ENCODE measurements around the gene LCN15.
"Not testable (repeated sequence)": the region's sequence is repeated elsewhere in the genome, so short reads cannot be mapped to it uniquely, and the experiment has no call there.

LCN15 gene

GRCh38 chr9:136773386-136774044 lies 9.2 kb upstream of the LCN15 start:
- DNase-seq = peak; percentile 18

DNA sequence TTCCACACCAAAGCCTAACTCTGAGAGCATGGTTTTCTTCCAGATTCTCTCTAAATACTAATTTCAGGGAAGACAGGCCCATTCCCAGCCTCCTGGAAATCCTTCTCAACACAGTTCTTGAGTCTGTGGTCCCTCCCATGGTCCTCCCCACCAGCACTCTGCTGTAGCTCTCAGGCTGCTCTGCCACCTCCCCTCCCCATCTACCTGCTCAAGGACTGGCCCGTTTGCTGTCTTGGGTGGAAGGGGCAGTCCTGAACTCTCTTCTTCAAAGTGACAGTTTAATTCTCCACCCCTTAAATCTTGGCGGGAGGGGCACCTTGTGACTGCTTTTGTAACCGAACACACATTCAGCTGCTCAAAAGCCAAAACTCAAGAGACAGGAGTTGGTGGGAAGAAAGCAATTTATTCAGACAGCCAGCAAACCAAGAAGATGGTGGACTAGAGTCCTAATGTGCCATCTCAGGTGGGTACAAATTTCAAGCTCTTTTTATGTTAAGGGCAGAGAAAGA lies 7.6 kb upstream of the LCN15 start:
- no peak for DNase-seq

DNA sequence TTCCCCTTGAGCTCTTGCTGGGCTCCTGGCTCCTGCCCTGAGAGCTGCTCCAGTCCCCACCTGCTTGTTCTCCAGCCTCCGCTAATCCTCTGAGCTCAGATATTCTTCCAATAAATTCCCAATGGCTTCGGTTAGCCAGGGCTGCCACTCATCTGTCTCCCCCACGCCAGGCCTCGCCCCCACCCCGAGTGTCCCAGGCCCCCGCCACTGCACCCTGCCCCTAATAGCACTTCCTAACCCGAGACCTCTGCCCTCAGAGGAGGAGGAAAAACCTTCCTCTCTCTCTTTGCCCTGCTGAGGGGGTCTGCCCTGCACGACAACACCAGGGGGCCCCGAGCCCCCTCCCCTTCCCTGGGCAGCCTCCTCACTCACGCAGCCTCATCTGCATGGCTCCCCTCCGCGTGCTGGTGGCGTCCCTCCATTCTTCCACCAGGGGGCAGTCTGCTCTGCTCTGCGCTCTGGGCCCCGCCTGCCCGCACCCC lies 5.4 kb upstream of the LCN15 start:
- no peak for DNase-seq

DNA sequence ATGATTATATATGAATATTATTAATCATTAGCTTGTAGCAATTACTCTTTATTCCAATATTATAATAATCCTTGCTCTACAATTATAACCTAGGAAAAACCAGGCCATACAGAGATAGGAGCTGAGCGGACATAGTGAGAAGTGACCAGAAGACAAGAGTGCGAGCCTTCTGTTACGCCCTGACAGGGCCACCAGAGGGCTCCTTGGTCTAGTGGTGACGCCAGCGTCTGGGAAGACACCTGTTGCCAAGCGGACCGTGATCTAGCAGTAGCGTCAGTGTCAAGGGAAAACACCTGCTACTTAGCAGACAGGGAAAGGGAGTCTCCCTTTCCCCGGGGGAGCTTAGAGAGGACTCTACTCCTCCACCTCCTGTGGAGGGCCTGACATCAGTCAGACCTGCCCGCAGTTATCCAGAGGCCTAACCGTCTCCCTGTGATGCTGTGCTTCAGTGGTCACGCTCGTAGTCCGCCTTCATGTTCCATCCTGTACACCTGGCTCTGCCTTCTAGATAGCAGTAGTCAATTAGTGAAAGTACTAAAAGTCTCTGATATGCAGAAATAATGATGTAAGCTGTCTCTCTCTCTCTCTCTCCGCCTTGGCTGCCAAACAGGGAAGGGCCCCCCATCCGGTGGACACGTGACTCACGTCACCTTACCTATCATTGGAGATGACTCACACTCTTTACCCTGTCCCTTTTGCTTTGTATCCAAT lies 2.2 kb upstream of the LCN15 start:
- not testable (repeated sequence) for DNase-seq

DNA sequence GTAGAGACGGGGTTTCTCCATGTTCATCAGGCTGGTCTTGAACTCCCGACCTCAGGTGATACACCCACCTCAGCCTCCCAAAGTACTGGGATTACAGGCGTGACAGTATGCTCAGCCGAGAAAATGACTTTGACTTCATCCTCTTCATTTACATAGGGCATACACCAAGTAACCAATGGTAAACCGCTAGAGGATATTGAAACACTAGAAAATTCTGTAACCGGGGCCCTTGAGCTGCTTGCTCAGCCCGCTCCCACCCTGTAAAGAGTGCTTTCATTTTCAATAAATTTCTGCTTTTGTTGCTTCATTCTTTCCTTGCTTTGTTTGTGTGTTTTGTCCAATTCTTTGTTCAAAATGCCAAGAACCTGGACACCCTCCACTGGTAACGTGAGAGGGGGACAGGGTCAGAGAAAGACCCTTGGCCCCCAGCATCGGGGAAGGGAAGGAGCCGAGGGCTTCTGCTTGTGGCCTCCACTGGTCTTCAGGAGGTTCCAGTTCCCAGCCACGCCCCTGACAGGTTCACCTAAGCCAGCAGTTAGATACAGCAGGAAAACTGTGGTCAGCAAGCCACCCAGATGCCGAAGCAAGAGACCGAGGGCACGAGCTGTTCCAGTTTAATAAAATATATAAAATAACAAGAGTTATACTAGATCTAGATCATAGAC lies 1.6 kb upstream of the LCN15 start:
- DNase-seq = not testable (repeated sequence)

- DNase-seq = no peak
These were observed 723 bp upstream of the LCN15 start for GRCh38 chr9:136765041-136765440.

DNA sequence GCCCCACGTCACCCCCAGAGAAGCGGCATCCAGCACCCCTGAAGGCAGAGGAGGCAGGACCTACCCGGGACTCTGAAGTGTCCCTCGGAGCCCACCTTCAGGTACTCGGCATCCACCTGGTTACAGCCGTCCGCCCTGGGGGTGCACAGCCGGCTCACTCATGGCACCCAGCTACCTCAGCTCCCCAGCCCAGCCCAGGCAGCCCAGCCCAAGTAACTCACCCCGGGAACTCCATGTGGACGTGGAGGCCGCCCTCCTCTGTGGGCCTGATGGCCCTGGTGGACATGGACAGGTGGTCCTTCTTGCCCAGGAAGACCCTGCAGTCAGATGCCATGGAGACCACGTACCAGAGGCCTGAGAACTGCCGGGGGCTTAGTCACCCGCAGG lies 676 bp downstream of the LCN15 start:
- DNase-seq = no peak

- no peak for DNase-seq
These were observed 1.2 kb downstream of the LCN15 start for GRCh38 chr9:136762915-136763648.

DNA sequence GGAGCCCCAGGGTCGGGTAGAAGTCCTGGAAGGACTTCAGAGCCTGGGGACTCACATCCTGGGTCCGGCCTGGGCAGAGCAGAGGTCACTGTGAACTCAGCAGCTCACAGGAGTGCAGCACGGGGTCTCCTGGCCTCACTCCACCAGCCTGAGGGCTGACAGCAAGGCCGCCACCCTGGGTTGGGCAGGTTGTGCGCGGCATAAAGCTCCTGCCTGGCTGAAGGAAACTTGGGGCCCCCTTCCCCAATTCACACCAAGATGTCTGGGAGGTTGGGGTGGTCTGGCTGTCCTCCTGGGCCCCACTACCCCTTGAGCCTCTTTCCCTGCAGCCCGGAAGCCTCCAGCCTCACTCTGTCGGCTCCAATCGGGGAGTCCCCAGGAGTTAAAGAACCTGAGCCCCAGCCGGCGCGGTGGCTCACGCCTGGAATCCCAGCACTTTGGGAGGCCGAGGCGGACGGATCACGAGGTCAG lies 2.1 kb downstream of the LCN15 start:
- no peak for DNase-seq

GRCh38 chr9:136761545-136761981 lies 2.8 kb downstream of the LCN15 start:
- DNase-seq = no peak

DNA sequence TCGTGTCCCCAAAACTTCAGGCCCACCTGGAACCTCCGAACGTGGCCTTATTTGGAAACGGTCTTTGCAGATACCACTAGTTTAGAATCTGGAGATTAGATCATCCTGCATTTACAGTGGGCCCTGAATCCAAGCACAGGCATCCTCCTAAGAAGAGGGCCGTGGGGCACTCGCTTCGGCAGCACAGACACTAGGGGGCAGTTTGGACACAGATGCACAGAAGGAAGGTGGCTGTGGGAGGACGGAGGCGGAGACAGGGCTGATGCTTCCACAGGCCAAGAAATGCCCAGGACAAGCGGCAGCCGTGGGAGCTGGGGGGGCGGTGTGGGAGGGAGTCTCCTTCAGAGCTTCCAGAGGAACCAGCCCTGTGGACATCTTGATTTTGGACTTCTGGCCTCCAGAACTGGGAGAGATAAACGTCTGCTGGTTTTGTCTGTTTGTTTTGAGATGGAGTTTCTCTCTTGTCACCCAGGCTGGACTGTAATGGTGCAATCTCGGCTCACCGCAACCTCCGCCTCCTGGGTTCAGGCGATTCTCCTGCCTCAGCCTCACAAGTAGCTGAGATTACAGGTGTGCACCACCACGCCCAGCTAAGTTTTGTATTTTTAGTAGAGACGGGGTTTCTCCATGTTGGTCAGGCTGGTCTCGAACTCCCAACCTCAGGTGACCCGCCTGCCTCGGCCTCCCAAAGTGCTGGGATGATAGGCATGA lies 3.3 kb downstream of the LCN15 start:
- not testable (repeated sequence) for DNase-seq

DNA sequence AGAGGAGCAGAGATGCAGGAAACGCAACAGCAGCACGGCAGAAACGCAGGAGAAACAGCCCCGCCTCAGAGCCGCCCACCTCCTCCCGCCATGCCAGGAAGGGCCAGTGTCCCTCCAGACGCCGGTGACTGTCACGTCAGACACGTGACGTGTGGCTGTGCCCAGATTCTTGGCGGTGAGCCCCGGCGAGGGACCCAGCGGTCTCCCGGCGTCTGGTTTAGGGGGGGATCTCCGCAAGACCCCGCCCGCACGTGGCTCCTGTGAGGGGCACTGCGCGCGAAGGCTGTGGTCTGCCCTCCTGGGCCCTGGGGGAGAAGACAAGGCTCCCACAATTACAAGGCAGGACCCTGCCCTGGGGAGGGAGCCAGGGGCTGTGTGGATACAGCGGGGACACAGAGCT lies 3.9 kb downstream of the LCN15 start:
- DNase-seq = no peak

DNA sequence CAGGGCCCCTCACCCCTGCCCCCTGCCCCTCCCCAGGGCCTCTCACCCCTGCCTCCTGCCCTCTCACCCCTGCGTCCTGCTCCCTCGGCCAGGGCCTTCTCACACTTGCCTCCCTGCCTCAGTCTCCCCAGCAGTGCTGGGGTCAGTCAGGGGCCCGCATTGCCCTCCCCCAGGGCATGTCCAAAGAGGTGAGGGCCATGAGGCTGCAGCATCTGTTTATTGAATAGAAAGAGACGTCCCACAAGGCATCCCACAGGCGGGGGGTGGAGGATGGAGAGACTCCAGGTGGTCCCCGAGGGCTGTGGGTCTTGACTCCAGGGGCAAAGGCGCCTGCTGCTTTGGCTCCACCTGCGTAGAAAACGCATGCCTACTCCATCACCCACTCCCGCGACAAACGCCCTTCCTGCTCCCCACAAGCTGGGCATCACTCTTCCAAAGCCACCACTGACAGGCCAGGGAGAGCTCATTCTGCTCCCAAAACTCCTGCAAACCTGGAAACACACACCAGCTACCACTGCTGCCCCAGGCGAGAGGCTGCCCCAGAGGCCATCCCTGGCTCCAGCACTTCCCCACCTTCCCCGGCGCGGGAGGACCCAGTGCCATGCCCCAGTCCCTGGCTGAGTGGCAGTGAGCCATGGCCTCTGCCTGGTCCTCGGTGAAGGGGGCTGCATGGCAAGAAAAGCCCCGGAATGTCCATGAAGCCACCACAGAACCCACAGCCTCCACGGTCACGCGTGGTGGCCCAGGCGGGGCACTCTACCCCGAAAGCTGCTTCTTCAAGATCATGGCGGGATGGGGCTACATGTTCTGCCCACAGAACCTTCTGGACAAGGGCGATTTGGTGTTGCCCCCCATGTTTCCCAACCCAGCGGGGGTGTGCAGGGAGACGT lies 4.6 kb downstream of the LCN15 start:
- DNase-seq = no peak

DNA sequence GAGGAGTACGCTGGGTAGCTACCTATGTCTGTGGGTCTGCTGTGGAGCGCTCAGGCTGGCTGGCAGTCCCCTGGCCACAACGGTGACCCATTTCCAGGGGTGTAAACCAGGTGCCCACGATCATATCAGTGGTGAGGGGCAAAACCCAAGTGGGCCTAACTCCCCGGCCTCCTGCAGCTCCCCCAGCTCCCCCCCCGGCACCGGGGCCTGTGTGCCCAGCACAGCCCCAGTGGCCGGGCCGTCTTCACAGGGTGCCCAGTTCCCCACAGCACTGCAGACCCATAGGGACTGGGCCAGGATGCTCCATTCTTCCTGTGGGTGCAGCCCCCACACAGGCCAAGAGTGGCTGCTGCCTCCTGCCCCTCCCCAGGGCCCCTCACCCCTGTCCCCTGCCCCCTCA lies 5.3 kb downstream of the LCN15 start:
- DNase-seq = no peak

- DNase-seq = no peak
These were observed 6.6 kb downstream of the LCN15 start for GRCh38 chr9:136757751-136758140.

GRCh38 chr9:136757328-136757727 lies 7.0 kb downstream of the LCN15 start:
- no peak for DNase-seq

GRCh38 chr9:136756836-136757235 lies 7.5 kb downstream of the LCN15 start:
- DNase-seq = no peak

DNA sequence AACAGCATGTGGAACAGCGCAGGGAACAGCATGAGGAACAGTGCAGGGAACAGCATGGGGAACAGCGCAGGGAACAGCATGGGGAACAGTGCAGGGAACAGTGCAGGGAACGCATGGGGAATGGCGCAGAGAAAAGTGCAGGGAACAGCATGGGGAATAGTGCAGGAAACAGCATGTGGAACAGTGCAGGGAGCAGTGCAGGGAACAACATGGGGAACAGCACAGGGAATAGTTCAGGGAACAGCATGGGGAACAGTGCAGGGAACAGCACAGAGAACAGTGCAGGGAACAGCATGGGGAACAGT lies 8.2 kb downstream of the LCN15 start:
- no peak for DNase-seq

DNA sequence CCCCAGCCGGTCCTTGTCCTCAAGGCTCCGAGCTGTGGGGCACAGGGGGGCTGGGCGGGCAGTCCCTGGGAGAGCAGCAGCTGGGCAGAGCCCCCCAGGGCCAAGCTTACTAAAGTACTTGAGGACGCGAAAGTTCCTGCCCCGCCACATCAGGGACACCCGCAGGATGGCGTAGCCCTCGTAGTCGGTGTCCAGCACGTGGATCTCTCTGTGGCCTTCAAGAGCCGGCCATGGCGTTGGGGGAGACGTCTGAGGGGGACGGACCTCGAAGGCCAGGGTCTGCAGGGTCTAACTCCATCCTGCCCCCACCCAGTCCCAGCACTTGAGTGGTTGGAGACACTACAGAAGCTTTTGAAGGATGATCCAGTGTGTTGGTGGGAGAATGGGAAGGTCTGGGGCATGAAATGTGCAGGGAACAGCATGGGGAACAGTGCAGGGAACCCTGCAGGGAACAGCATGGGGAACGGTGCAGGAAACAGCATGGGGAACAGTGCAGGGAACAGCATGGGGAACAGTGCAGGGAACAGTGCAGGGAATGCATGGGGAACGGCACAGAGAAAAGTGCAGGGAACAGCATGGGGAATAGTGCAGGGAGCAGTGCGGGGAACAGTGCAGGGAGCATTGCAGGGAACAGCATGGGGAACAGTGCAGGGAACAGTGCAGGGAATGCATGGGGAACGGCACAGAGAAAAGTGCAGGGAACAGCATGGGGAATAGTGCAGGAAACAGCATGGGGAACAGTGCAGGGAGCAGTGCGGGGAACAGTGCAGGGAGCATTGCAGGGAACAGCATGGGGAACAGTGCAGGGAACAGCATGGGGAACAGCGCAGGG lies 8.8 kb downstream of the LCN15 start:
- not testable (repeated sequence) for DNase-seq

- DNase-seq = no peak
These were observed 9.6 kb downstream of the LCN15 start for GRCh38 chr9:136754626-136755301.
